Measurements from ENCODE around the gene PCSK1.

DNA sequence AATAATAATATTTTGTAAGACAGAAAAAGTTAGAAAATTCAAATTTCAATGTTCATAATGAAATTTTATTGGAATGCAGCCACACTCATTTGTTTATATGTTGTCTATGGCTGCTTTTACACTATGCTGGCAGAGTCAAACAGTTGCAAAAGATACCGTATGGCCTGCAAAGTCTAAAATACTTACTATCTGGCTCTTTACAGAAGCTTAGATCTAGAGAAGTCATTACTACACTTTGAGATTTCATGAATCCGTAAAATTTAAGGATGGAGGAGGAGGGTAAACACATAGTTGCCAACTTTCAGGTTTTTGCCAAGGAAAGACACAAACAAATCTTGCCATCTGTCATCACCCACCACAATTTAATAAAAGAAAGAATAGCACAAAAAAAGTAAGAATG is 25.1 kb upstream of the PCSK1 start:
- TF ChIP-seq, protein P1, sequence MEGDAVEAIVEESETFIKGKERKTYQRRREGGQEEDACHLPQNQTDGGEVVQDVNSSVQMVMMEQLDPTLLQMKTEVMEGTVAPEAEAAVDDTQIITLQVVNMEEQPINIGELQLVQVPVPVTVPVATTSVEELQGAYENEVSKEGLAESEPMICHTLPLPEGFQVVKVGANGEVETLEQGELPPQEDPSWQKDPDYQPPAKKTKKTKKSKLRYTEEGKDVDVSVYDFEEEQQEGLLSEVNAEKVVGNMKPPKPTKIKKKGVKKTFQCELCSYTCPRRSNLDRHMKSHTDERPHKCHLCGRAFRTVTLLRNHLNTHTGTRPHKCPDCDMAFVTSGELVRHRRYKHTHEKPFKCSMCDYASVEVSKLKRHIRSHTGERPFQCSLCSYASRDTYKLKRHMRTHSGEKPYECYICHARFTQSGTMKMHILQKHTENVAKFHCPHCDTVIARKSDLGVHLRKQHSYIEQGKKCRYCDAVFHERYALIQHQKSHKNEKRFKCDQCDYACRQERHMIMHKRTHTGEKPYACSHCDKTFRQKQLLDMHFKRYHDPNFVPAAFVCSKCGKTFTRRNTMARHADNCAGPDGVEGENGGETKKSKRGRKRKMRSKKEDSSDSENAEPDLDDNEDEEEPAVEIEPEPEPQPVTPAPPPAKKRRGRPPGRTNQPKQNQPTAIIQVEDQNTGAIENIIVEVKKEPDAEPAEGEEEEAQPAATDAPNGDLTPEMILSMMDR (IDR thresholded peaks at IDR 0.05): no peak
- no peak for TF ChIP-seq EP300 (IDR thresholded peaks at IDR 0.05)

All from gastroesophageal sphincter (tissue), 3 donors.